GM18951 (cell line): ENCODE measurements around the gene WAC.
"Not testable (repeated sequence)": the region's sequence is repeated elsewhere in the genome, so short reads cannot be mapped to it uniquely, and the experiment has no call there.

Source experiments
- POLR2A ChIP-seq: IDR thresholded peaks from 4 replicates; pipeline ENCODE4 v1.6.1; 2011; ENCODE audit warnings: mild to moderate bottlenecking; ENCODE audit not compliant: insufficient read length, insufficient read depth; ENCODE audit errors: extremely low read depth
- in situ Hi-C: fragments of 300-500 bp; cut with MboI; formaldehyde crosslinking; loops from one replicate; pipeline ENCODE4 v1.12.0; 2022; ENCODE audit warnings: low sequenced_read_pairs, mixed read lengths, inconsistent platforms; ENCODE audit not compliant: unreplicated experiment

WAC gene

DNA sequence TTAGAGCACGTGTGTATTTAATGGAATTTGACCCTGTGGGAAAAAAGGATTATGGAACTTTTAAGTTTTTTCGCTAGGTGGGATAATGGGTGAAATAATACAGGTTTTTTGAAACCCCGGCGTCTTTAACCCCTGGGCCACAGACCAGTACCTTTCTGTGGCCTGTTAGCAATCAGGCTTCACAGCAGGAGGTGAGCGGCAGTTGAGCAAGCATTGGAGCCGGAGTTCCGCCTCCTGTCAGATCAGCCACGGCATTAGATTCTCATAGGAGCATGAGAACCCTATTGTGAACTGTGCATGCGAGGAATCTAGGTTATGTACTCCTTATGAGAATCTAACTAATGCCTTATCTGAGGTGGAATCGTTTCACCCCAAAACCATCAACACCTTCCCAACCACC is 28.6 kb downstream of the WAC start:
- in situ Hi-C loops, result no loop called here
- TF ChIP-seq POLR2A, result no peak

DNA sequence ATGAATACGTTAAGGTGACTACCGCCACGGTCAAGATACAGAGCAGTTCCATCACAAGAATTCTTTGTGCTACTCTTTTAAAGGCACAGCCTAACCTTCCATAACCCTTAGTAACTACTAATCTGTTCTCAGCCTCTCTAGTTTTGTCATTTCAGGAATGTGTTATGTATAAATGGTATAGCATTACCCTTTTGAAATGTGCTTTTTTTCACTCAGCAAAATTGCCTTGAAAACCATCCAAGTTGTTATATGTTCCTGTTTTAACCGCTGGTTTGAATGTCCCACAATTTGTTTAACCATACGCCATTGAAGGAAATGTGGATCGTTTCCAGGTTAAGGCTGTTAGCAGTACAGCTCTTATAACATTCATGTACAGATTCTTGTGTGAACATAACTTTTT is 32.0 kb downstream of the WAC start:
- TF ChIP-seq POLR2A, result no peak
- in situ Hi-C loops, result no loop called here

DNA sequence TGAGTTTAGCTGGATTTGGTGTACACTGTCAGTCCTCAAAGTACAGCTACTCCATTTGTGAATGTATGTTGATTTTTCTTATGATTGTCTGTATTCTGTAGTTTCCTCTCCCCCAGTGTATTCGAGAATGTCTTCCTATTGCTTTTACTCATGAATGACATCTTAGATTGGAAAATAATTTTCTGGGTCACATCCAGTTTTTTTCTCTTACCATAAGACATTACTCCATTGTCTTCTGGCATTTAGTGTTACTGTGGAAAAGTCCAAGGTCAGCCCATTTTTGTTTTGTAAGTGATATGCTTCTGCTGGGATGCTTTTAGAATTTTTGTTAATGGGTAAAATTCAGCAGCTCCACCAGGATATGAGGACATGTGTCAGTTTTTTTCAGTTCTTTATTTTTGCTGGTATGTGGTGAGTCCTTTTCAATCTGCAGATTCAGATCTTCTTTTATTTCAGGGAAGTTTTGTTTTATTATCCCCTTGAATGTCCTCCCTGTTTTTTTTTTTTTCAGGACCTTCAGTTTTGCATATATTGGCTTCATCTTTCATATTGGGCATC is 33.6 kb downstream of the WAC start:
- in situ Hi-C loops, result no loop called here
- no peak for TF ChIP-seq POLR2A

- no peak for TF ChIP-seq POLR2A
- in situ Hi-C loops, result no loop called here
Measured at GRCh38 chr10:28569506-28570159, 36.7 kb downstream of the WAC start.

- in situ Hi-C loops, result no loop called here
- no peak for TF ChIP-seq POLR2A
Measured at GRCh38 chr10:28570598-28570997, 37.7 kb downstream of the WAC start.

GRCh38 chr10:28571265-28571664 is 38.3 kb downstream of the WAC start:
- in situ Hi-C loops, result no loop called here
- no peak for TF ChIP-seq POLR2A

GRCh38 chr10:28574214-28574613 is 41.3 kb downstream of the WAC start:
- in situ Hi-C loops, result not testable (repeated sequence)

- no peak for TF ChIP-seq POLR2A
- in situ Hi-C loops, result no loop called here
Measured at GRCh38 chr10:28575852-28576251, 42.9 kb downstream of the WAC start.

GRCh38 chr10:28577506-28577905 is 44.6 kb downstream of the WAC start:
- in situ Hi-C loops, result no loop called here
- TF ChIP-seq POLR2A, result no peak

DNA sequence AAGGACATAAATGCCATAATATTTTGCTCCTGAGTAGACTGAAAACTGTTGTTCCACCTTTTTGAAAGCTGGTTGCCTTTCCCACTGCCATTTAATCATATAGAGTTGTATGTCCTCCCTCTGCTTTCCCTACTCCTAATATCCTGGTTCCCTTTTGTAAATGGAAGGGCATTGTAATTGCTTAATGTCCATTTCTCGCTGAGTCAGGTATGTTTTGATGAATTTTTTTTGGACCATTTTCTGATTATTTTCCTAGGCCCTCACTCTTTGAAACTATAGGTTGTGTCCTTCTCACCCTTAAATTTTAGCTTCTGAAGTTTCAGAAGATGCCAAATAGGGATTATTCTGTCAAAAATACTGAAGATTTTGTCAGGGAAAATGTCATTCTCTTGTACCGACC is 45.5 kb downstream of the WAC start:
- in situ Hi-C loops, result no loop called here

DNA sequence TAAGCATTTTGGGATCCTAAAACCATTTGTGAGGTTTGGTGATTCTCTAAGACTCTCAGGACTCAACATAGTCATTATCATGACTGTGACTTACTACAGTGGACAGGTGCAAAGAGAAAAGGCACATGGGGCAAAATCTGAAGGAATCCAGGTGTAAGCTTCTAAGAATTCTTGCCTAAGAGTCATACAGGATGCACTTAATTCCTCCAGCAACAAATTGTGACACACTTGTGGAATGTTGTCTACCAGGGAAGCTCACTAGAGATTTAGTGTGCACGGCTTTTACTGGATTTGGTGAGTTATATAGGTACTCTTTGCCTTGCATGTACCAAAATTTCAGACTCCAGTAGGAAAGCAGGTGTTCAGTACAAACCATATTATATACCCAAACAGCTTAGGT is 47.9 kb downstream of the WAC start:
- in situ Hi-C loops, result no loop called here
- no peak for TF ChIP-seq POLR2A

More for the DNA sequence above, 45.5 kb downstream of the WAC start:
- no peak for TF ChIP-seq POLR2A

DNA sequence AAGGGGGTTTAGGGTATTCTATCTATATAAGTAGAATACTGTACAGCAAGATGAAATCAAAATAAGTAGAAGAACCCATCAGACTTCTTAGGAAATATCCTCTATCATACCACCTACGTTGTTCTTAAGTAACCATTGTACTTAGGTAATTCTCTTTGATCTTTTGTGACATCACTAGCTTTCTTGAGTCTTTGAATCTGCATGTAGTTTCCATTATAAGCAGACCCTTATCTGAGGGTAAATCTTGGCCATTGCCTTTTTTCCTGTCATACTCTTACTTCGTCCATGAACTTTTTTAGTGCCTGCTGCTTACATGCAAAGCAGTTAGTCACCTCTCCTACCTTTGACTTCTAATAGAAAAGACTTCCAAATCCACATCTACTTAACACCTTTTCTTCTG is 49.0 kb downstream of the WAC start:
- no peak for TF ChIP-seq POLR2A
- in situ Hi-C loops, result no loop called here

DNA sequence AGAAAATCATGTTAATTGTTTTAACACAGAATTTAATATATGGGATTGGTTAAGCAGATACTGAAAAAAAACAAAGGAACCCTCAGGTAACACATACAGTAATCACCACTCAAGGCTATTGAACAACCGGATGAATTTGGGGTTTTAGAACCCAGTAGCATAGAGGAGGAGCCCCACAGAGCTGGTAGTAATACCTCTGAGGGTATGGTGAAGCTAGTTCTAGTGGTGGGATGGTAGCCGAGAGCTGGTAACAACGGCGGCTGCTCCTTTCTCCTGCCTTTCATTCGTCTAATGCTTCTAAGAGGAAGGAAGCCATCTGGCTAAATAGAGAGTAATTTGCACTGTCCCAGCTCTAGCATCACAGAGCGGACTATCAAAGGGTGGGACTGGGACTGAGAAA is 52.2 kb downstream of the WAC start:
- TF ChIP-seq POLR2A, result no peak
- in situ Hi-C loops, result no loop called here

- in situ Hi-C loops, result no loop called here
- no peak for TF ChIP-seq POLR2A
Measured at GRCh38 chr10:28586176-28586575, 53.3 kb downstream of the WAC start.
